Measurements from ENCODE around the gene NFIA. TPM values are rescaled to one million over a fixed set of nuclear protein-coding genes. Genes with fewer than 3 reads are reported as not detected.

Gene NFIA
- total RNA-seq, 1 donor from 2014 or later: 68.1 TPM

DNA sequence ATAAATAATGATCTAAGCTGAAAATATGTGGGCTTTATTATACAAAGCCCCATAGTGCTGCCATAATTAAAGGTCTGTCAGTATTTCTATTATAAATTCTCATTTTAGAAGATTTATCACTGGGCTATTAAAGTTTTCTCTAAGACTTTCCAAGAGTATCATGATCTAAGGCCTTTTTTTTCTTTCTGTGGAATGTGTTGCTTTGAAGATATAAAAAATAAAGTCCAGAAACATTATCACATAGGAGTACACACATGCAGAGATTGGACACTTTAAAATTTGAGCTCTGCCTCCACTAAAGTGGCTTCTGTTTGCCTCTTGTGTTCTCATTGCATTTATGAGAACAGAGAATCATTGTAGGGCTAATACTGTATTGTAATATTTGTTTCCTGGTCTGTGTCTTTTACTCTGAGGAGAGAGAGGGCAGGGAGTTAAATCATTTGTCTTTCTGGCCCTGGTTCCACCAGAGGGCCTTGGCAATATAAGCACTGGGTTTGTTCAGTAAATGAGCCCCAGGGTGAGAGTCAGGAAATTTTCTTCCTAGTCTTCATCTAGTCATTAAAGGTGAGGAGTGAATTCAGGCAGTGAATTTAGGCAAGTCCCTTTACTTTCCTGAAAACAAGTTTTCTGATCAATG is 70.2 kb downstream of the NFIA start:
- no peak for DNase-seq

GRCh38 chr1:61156576-61157467 is 74.5 kb downstream of the NFIA start:
- DNase-seq: no peak

DNA sequence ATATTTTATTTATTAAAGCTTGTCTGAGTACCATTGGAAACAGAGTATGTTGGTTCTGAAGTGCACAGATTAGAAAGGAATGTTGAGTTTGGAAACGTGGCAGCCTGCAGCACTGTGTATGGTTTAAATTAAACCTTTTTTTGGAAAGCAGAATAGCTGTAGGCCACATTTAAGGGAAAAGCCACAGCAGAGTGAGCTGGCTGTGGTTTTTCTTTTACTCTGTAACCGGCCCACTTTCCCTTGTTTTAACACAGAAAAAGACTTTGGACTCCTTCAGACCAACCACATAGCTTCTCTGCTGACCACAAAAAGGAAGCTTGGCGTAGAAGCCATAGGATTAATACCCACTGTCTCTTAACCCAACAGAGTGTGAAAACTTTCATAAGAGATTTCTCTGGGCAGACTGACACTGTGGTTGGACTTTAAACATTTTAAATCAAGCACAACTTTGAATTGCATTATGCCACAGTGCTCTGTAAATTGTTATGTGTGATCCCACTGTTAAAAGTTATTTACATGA is 75.2 kb downstream of the NFIA start:
- peak; percentile 77 for DNase-seq

DNA sequence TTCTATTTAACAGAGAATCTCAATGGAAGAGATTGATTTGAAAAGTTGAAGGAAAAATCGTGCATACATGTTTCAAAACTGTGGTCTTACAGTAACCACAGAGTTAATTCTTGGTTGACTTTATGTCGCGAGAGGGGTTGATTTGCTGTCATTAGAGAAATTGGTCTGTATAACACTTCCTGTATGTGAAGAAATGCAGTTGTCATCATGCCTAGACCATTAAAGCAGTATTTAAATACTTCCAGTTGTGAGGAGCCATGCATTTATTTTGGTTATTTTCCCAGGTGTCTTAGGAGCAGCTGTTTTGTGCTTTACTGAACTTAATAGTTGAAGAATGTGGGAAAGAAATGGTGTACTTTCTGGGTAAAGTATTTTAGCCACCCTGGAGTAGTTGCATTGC is 76.2 kb downstream of the NFIA start:
- DNase-seq: no peak

DNA sequence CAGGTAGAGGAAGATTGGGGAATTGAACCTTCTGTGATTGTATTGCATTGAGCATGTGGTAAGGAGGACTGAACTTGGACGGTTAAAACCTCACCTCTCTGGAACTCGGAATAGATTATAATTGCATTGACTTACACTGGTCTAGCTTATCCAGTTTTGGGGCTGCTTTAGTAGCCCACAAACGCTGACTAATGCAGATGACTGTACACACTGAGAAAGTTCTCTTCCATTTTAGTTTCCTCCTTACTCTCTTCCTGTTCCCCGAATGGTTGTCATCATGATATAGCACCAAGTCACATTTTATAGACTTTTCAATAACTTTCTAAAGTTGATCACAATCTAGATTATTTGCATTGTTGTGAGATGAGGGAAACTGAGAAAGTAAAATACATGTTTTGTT is 78.2 kb downstream of the NFIA start:
- no peak for DNase-seq

DNA sequence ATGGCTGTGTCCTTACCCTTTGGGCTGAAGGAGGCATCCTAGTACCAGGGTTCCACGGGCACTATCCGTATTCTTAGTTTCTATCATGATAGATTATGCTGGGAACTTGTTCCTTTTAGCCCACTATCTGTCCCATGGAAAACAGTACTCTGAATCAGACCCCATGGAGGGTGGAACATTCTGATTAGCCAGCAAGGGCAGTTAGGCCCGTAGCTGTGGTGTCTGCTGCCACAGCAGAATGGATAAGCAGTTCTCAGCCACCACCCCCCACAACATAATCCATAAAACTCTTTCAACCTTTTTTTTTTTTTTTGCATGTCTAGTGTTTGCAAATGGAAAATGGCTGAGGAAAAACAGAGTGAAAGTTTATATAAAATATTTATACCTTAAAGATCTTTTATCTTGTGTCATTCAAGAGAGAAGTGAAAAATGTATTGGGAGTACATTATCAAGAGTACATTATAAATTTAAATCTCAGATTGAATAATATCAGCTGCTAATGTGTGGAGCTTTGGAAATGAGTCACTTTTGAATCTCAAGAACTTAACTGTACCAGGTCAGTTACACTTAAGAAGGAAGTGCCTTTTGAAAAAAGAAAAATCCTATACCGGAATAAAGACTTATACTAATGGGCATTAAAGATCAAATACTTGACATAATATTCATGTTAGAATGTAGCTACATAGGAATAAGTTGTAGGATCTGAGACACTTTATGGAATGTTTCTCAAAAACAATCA is 80.3 kb downstream of the NFIA start:
- DNase-seq: no peak

DNA sequence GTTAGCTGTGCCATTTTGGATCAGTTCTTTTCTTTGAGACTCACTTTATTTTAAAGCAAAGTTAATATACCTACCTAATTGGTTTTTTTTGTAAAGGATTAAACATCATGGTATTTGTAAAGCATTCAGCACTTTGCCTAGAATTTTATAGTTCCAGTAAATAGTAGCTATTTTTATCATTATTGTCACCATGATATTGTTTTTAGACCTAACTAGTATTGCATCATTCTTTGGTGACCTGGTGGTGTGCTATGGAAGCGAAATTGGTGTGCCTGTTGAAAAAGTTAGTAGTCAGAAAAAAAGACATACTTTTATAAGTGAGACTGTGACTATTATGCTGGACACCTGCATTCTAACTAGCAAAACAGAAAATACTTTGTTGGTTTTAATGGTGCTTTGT is 81.0 kb downstream of the NFIA start:
- DNase-seq: no peak

GRCh38 chr1:61165402-61165801 is 83.0 kb downstream of the NFIA start:
- no peak for DNase-seq

DNA sequence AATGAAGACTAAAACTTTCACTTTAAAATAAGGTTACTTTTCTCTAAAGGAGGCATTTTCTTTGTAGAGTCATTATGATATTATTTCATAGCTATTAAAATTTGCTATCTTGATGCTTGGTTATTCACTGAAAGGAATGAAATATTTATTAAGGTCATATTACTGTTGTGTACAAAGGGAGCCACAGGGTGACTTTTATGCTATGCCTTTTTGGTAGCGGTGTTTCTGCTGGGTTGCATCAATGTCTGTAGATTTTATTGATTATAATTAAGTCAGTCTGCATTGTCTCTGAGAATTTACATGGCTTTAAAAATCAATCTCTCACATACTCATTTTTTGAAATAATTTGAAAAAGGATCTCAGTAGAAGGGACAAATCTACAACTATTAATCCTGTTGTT is 84.9 kb downstream of the NFIA start:
- DNase-seq: no peak

DNA sequence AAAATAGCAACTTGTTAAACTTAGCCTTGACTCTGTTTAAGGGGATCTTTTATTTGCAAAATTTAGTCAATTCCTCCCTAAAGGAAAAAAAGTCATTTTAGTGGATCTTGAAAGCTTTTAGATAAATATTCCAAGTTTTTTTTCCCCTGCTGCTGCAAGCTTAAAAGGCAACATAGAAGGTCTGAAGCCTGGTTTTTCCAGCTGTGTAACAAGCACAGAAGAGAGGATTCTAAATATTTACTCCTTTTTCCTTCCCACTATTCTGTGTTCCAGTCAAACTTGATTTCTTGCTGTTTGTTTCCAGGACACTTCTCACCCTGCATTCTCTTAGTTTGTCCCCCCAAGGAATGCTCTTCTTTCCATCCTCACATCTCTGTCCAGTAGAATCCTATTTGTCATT is 86.7 kb downstream of the NFIA start:
- no peak for DNase-seq

- no peak for DNase-seq
These were observed 87.3 kb downstream of the NFIA start for GRCh38 chr1:61169634-61170033.

DNA sequence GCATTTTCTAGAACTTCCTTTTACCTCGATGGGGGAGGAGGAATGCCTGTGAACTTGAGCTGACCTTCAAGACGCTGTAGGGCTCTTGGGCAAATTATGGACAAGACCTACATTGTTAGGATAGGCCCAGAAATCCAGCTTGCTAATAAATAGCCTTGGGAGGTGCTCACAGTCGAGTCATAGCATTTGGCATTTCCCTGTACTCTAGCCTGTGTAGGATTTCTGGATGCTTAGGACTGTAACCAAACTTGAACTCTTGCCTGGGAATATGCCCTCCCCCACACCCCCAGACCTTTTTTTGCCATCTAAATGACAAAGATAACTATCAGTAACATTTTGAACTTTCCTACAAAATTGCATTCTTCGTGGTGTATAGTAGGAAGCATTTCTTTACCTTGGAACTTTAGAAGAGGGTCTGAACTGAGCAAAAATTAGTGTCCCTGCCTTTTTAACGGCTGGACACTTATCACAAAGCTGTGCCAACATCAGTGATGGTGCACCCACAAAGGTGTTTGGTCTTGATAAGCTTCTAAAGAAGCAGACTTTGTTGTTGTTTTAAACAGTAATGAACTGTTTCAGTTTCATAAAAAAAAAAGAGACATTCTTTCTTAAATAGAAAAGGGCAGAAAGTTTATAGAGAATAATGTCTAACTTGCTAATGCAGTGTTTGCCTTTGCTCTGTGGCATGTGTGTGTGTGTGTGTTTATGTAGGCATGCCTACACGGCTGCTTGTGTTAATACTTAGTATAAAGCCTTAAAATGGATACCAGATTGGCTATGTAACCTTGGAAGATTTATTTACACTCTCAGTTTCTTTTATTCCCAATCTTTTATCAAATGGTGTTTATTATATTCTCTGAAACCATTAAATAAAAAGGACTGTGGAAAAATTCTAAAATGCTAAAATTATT is 88.2 kb downstream of the NFIA start:
- DNase-seq: no peak

- DNase-seq: no peak
These were observed 89.0 kb downstream of the NFIA start for GRCh38 chr1:61171346-61171745.

- no peak for DNase-seq
These were observed 89.6 kb downstream of the NFIA start for GRCh38 chr1:61171974-61172373.

DNA sequence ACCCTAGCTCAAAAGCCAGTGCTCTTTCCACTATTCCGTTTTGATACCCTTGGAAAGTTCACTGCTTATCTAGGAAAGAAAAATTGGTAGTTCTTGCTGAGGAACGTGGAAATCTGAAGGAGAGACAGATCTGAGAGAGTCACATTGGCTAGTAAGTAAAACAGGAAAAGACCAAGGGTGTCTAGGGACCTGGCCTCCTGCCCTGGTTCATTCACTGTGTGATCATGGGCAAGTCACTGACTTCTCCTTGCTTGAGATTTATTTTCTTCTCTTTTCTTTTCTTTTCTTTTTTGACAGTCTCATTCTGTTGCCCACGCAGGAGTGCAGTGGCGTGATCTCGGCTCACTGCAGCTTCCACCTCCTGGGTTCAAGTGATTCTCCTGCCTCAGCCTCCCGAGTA is 90.8 kb downstream of the NFIA start:
- no peak for DNase-seq

DNA sequence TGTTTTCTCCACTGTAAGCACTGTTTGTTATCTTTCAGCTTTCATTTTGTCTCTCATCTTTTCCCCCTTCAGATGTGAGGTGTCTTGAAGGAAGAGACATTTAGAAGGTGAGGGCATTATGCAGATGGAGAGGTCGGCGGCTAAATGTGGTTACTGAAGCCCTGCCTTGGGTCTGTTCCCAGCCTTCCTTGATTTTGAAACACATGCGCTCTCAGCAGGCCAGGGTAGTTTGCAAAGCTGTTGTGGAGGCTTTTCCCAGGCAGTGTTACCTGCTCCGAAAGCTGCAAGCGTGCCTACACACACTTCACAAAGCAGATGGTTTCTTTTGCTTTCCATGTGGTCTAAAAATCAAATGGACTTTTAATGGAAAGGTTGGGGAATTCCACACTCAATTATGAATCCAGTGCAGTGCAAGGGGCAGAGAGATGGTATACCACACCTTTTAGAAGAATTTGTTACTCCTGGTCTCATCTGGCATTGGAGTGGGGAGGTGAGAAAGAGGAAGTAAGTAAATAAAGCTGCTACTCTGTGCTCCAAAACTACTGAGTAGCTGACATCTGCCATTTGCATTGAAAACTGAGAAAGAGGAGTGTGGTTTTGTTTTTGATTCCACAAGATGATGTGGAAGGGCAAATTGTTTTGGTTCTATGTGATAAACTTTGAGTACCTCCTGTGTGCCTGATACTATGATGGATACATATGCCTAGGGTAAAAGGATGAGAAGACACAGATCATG is 91.9 kb downstream of the NFIA start:
- no peak for DNase-seq

- no peak for DNase-seq
These were observed 93.6 kb downstream of the NFIA start for GRCh38 chr1:61175976-61176375.

GRCh38 chr1:61181067-61182038 is 99.0 kb downstream of the NFIA start:
- no peak for DNase-seq

GRCh38 chr1:61182049-61182448 is 99.7 kb downstream of the NFIA start:
- DNase-seq: peak; percentile 80

- no peak for DNase-seq
These were observed 100.1 kb downstream of the NFIA start for GRCh38 chr1:61182480-61182879.
